ENCODE data around the gene ARFGAP1.
"Not testable (repeated sequence)": the region's sequence is repeated elsewhere in the genome, so short reads cannot be mapped to it uniquely, and the experiment has no call there.

The ARFGAP1 gene

DNA sequence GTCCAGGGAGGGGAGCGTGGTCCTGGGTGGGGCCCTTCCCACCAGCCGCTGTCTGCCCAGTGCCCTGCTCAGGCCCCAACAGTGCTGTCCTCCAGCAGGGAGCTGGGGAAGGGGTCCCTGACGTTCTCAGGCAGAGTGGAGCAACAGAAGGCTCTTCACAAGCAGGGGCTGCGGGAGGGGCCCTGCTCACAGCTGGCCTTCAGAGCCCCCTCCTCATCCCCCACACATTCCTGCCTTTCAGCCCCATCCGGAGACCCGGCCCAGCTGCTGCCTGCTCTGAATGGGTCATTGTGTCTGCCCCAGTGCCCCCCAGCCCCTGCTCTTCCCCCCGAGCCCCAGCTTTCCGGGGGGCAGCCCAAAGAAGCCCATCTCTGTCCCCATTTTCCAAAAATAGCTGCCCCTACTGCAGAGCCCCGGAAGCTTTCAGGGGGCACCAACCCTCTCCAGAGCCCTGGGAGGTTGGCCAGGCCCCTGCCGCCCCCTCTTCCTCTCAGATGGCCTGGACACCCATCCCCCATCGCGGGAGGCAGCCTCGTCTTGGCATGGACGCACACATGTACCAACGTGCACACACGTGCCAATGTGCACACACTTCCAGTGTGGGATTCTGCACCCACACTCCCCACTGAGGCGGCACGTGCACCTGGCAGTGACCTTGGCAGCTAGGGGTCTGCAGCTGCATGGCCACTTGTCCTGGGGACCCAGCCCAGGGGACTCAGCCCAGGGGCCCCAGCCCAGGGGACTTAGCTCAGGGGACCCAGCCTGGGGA, 24.1 kb downstream of the ARFGAP1 start:
- Histone ChIP-seq H3K36me3 (ENCODE audit: control insufficient read depth in 1 of 2, insufficient read depth in 2 of 2, low read length in 2 of 2) (no peaks in the 10 kb centered on the region), H3K27ac (ENCODE audit: low read depth, low read length) (no peak overlapping the region), H3K4me1 (ENCODE audit: control insufficient read depth in 1 of 2, insufficient read depth in 2 of 2, low read length in 2 of 2) (no peaks in the 10 kb centered on the region), H3K9me3 (ENCODE audit: control insufficient read depth in 1 of 2, low read length in 2 of 2) (no peaks in the 10 kb centered on the region), H3K27me3 (ENCODE audit: control insufficient read depth in 1 of 2, insufficient read depth in 2 of 2, low read length in 2 of 2) (peaks cover 12 to 34% of the 10 kb centered on the region in 2 donors), H3K4me3 (ENCODE audit: low read depth in 1 of 2, low read length in 2 of 2) (no peak overlapping the region), H3K9ac (ENCODE audit: low read depth in 1 of 2, low read length in 2 of 2) (no peak overlapping the region)

DNA sequence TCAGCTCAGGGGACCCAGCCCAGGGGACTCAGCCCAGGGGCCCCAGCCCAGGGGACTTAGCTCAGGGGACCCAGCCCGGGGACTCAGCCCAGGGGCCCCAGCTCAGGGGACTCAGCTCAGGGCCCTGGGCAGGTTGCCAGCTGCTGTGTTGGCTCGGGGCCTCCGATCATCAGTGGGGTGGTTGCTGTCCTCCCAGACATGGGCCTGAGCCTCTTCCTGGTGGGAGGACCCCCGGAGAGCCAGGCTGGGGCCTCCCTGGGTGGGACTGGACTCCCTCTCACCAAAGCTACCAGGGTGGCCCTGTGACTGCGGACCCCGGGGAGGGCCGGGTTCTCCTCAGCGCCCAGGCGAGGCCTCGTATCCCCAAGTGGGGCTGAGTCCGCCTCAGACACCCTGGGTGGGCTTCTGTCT, 24.8 kb downstream of the ARFGAP1 start:
- Histone ChIP-seq H3K4me3 (ENCODE audit: low read depth in 1 of 2, low read length in 2 of 2) (no peak overlapping the region), H3K4me1 (ENCODE audit: control insufficient read depth in 1 of 2, insufficient read depth in 2 of 2, low read length in 2 of 2) (no peaks in the 10 kb centered on the region), H3K9ac (ENCODE audit: low read depth in 1 of 2, low read length in 2 of 2) (no peak overlapping the region), H3K9me3 (ENCODE audit: control insufficient read depth in 1 of 2, low read length in 2 of 2) (no peaks in the 10 kb centered on the region), H3K27ac (ENCODE audit: low read depth, low read length) (no peak overlapping the region), H3K27me3 (ENCODE audit: control insufficient read depth in 1 of 2, insufficient read depth in 2 of 2, low read length in 2 of 2) (peaks cover 12 to 29% of the 10 kb centered on the region in 2 donors), H3K36me3 (ENCODE audit: control insufficient read depth in 1 of 2, insufficient read depth in 2 of 2, low read length in 2 of 2) (no peaks in the 10 kb centered on the region)

DNA sequence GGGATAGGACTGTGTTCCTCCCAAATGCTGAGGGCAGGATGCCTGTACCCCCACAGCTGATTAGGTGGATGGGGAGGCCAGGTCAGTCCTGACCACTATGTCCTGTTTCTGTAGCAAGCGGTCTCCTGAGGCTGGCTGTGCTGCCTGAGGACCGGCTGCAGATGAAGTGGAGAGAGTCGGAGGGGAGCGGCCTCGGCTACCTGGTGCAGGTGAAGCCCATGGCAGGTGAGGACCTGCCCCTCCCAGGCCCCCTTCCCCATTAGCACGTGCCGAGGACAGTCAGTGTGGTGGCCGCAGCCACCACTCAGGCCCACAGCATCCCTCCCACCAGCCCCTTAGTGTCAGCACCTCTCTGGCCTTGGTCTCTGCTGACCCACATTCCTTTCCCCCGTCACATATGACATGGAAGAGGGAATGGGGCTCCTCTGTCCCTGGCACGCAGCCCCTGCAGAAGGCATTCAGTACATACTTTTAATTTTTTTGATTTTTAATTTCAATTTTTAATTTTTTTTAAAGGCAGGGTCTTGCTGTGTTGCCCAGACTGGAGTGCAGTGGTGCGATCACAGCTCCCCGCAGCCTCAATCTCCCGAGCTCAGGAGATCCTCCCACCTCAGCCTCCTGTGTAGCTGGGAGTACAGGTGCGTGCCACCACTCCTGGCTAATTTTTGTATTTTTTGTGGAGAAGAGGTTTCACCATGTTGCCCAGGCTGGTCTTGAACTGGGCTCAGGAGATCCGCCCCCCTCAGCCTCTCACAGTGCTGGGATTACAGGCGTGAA, 25.4 kb downstream of the ARFGAP1 start:
- Histone ChIP-seq H3K9ac (ENCODE audit: low read depth in 1 of 2, low read length in 2 of 2) (no peak overlapping the region), H3K36me3 (ENCODE audit: control insufficient read depth in 1 of 2, insufficient read depth in 2 of 2, low read length in 2 of 2) (no peaks in the 10 kb centered on the region), H3K9me3 (ENCODE audit: control insufficient read depth in 1 of 2, low read length in 2 of 2) (no peaks in the 10 kb centered on the region), H3K27ac (ENCODE audit: low read depth, low read length) (no peak overlapping the region), H3K4me3 (ENCODE audit: low read depth in 1 of 2, low read length in 2 of 2) (no peak overlapping the region), H3K27me3 (ENCODE audit: control insufficient read depth in 1 of 2, insufficient read depth in 2 of 2, low read length in 2 of 2) (peaks cover 12 to 25% of the 10 kb centered on the region in 2 donors), H3K4me1 (ENCODE audit: control insufficient read depth in 1 of 2, insufficient read depth in 2 of 2, low read length in 2 of 2) (no peaks in the 10 kb centered on the region)

DNA sequence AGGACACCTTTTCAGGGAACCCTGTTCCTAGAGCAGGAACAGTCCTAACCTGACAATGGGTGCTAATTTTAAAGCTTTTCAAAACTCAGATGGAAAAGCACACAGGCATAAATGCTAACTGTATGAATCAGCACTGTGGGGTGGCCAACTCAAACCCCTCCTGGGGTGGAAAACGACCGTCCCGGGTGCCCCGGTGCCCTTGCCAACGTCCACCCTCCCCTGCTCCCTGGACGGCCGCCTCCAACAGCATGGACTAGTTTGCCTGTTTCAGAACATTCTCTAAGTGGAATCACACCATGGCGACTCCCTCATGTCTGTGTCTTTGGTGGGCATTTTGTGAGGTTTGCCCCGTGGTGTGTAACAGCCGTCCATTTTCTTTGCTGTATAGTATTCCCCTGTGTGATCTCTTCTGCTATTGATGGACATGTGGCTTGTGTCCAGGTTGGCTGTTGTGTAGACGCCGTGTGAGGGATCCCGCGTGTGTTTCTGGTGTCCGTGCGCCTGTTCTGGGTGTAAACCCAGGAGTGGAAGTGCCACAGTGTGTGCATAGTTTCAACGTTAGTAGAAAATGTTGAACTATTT, 26.2 kb downstream of the ARFGAP1 start:
- Histone ChIP-seq H3K27ac (ENCODE audit: low read depth, low read length) (no peak overlapping the region), H3K9ac (ENCODE audit: low read depth in 1 of 2, low read length in 2 of 2) (no peak overlapping the region), H3K9me3 (ENCODE audit: control insufficient read depth in 1 of 2, low read length in 2 of 2) (no peaks in the 10 kb centered on the region), H3K27me3 (ENCODE audit: control insufficient read depth in 1 of 2, insufficient read depth in 2 of 2, low read length in 2 of 2) (peaks cover 12 to 25% of the 10 kb centered on the region in 2 donors), H3K36me3 (ENCODE audit: control insufficient read depth in 1 of 2, insufficient read depth in 2 of 2, low read length in 2 of 2) (no peaks in the 10 kb centered on the region), H3K4me3 (ENCODE audit: low read depth in 1 of 2, low read length in 2 of 2) (no peak overlapping the region), H3K4me1 (ENCODE audit: control insufficient read depth in 1 of 2, insufficient read depth in 2 of 2, low read length in 2 of 2) (no peaks in the 10 kb centered on the region)

DNA sequence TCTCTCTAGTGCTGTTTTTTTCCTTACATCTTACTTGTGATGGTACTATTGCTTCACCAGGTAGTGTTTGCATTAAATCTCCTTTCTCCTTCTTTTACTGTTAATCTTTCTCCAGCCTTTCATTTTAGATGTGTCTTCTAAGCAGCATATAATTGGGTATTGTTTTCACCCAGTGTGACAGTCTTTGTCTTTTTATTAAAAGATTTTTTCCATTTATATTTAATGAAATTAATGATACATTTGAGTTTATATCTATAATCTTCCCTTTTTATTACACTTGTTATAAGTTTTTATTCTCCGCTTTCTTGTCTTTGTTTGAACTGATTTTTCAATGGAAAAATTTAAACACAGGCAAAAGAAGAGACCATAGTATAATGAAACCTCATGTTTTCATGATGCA, 29.1 kb downstream of the ARFGAP1 start:
- Histone ChIP-seq H3K4me3 (ENCODE audit: low read depth in 1 of 2, low read length in 2 of 2) (no peak overlapping the region), H3K27ac (ENCODE audit: low read depth, low read length) (no peak overlapping the region), H3K9ac (ENCODE audit: low read depth in 1 of 2, low read length in 2 of 2) (no peak overlapping the region), H3K36me3 (ENCODE audit: control insufficient read depth in 1 of 2, insufficient read depth in 2 of 2, low read length in 2 of 2) (no peaks in the 10 kb centered on the region), H3K9me3 (ENCODE audit: control insufficient read depth in 1 of 2, low read length in 2 of 2) (no peaks in the 10 kb centered on the region), H3K4me1 (ENCODE audit: control insufficient read depth in 1 of 2, insufficient read depth in 2 of 2, low read length in 2 of 2) (no peaks in the 10 kb centered on the region), H3K27me3 (ENCODE audit: control insufficient read depth in 1 of 2, insufficient read depth in 2 of 2, low read length in 2 of 2) (peaks cover 0 to 3% of the 10 kb centered on the region in 2 donors)

DNA sequence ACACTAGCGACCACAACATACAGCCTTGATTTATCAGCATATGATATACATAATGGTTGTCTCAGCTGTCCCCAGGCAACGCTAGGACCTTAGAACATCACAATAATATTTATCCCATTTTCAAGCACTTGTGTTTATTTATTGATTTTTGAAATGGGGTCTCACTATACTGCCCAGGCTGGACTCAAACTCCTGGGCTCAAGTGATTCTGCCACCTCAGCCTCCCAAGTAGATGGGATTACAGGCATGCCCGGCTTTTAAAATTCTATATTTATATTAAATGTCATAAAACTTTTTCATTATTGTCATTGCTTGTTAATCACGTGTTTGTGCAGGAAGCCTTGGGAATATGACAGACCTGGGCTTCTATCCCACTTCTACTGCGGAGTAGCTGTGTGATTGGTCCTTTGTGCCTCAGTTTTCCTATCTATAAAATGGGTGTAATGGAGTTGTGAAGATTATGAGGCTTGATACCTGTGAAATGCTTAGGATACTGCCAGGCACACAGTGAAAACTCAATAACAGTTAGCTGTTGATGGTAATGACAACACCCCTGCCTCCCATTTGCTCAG, 30.6 kb downstream of the ARFGAP1 start:
- Histone ChIP-seq H3K36me3 (ENCODE audit: control insufficient read depth in 1 of 2, insufficient read depth in 2 of 2, low read length in 2 of 2) (no peaks in the 10 kb centered on the region), H3K4me3 (ENCODE audit: low read depth in 1 of 2, low read length in 2 of 2) (no peak overlapping the region), H3K9ac (ENCODE audit: low read depth in 1 of 2, low read length in 2 of 2) (no peak overlapping the region), H3K9me3 (ENCODE audit: control insufficient read depth in 1 of 2, low read length in 2 of 2) (no peaks in the 10 kb centered on the region), H3K27me3 (ENCODE audit: control insufficient read depth in 1 of 2, insufficient read depth in 2 of 2, low read length in 2 of 2) (peaks cover 0 to 8% of the 10 kb centered on the region in 2 donors), H3K27ac (ENCODE audit: low read depth, low read length) (no peak overlapping the region), H3K4me1 (ENCODE audit: control insufficient read depth in 1 of 2, insufficient read depth in 2 of 2, low read length in 2 of 2) (no peaks in the 10 kb centered on the region)

DNA sequence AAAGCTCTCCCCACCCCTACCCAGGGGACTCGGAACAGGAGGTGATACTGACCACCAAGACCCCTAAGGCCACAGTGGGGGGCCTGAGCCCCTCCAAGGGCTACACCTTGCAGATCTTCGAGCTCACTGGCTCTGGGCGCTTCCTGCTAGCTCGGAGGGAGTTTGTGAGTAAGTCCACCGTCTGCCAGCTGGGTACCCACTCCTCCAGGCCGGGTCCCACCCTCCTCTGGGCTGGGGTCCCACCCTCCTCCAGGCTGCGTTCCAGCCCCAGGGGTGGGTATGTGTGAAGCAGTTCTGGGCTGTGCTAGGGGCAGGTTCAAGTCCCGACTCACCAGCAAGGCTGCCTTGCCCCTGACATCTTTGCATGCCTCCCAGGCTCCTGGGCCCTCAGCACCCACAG, 32.8 kb downstream of the ARFGAP1 start:
- H3K4me1 ChIP-seq (ENCODE audit: control insufficient read depth in 1 of 2, insufficient read depth in 2 of 2, low read length in 2 of 2): no peaks in the 10 kb centered on the region
- H3K9ac ChIP-seq (ENCODE audit: low read depth in 1 of 2, low read length in 2 of 2): no peak overlapping the region
- H3K4me3 ChIP-seq (ENCODE audit: low read depth in 1 of 2, low read length in 2 of 2): no peak overlapping the region
- no peak overlapping the region for H3K27ac ChIP-seq (ENCODE audit: low read depth, low read length)
- no peaks in the 10 kb centered on the region for H3K9me3 ChIP-seq (ENCODE audit: control insufficient read depth in 1 of 2, low read length in 2 of 2)
- no peaks in the 10 kb centered on the region for H3K36me3 ChIP-seq (ENCODE audit: control insufficient read depth in 1 of 2, insufficient read depth in 2 of 2, low read length in 2 of 2)
- peaks cover 0 to 10% of the 10 kb centered on the region in 2 donors for H3K27me3 ChIP-seq (ENCODE audit: control insufficient read depth in 1 of 2, insufficient read depth in 2 of 2, low read length in 2 of 2)

DNA sequence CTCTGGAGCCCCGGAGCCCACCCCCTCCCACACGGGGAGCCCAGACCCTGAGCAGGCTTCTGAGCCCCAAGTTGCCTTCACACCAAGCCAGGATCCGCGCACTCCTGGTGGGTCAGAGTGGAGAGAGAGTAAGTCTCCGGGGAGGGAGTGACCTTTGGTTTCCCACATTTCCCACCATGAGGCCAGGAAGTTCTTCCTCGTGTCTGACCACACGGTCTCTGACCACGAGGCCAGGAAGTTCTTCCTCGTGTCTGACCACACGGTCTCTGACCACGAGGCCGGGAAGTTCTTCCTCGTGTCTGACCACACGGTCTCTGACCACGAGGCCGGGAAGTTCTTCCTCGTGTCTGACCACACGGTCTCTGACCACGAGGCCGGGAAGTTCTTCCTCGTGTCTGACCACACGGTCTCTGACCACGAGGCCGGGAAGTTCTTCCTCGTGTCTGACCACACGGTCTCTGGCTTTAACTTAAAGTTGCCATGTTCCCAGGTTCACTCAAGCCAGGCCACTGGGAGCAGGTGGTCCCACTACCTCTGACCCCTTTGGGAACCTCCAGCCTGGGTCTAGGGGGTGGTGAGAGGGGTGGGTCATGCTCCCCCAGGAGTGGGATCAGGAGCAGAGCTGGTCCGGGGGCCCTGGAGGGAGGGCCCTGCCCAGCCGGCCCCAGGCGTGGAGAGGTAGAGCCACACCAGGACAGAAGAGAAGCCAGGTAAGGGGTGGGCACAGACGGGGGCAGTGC, 33.5 kb downstream of the ARFGAP1 start:
- H3K27me3 ChIP-seq (ENCODE audit: control insufficient read depth in 1 of 2, insufficient read depth in 2 of 2, low read length in 2 of 2); H3K4me3 ChIP-seq (ENCODE audit: low read depth in 1 of 2, low read length in 2 of 2); H3K4me1 ChIP-seq (ENCODE audit: control insufficient read depth in 1 of 2, insufficient read depth in 2 of 2, low read length in 2 of 2); H3K27ac ChIP-seq (ENCODE audit: low read depth, low read length); H3K9me3 ChIP-seq (ENCODE audit: control insufficient read depth in 1 of 2, low read length in 2 of 2); H3K36me3 ChIP-seq (ENCODE audit: control insufficient read depth in 1 of 2, insufficient read depth in 2 of 2, low read length in 2 of 2); H3K9ac ChIP-seq (ENCODE audit: low read depth in 1 of 2, low read length in 2 of 2): not testable (repeated sequence)

DNA sequence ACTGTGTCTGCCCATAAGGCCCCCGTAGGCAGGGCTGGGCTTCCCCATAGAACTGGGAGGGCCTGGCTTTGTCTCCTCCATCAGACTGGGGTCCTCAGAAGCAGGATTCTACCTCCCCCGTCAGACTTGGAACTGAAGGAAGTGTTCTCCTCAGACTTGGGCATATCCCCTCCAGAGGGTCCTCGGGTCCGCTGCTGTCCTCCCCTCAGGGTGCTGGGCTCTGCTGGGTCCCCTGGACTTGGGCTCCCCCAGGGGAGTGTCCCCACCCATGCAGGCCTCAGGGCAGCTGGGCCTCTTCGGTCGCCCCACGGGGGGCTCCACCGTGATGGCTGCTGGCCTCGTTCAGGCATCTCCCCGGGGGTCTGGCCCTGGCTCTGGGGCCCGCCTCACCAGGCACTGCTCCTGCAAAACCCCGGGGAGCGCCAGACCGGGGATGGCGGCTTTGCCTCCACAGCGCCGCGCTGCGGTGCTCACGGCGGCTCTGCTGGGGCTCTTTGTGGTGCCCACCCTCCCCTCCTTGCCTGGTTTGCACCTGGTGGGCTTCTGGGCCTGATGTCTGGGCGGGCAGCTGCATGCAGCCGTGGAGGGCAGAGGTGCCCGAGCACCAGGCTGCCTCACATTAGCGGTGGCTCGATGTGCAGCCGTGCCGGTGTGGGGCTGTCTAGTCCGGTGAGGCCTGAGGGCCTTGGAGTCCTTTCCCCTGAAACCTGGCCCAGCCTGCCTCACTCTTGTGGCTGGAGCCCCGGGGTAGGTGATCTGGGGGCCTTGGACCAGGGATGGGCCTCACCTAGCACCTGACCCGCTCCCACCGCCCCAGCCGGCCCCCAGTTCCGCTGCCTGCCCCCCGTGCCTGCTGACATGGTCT, 34.3 kb downstream of the ARFGAP1 start:
- no peaks in the 10 kb centered on the region for H3K36me3 ChIP-seq (ENCODE audit: control insufficient read depth in 1 of 2, insufficient read depth in 2 of 2, low read length in 2 of 2)
- H3K9ac ChIP-seq (ENCODE audit: low read depth in 1 of 2, low read length in 2 of 2): no peak overlapping the region
- no peaks in the 10 kb centered on the region for H3K4me1 ChIP-seq (ENCODE audit: control insufficient read depth in 1 of 2, insufficient read depth in 2 of 2, low read length in 2 of 2)
- no peaks in the 10 kb centered on the region for H3K9me3 ChIP-seq (ENCODE audit: control insufficient read depth in 1 of 2, low read length in 2 of 2)
- H3K27ac ChIP-seq (ENCODE audit: low read depth, low read length): no peak overlapping the region
- no peak overlapping the region for H3K4me3 ChIP-seq (ENCODE audit: low read depth in 1 of 2, low read length in 2 of 2)
- peaks cover 0 to 10% of the 10 kb centered on the region in 2 donors for H3K27me3 ChIP-seq (ENCODE audit: control insufficient read depth in 1 of 2, insufficient read depth in 2 of 2, low read length in 2 of 2)

Data from duodenal mucosa (tissue), 2 donors.